Adipocyte (in vitro differentiated cells): ENCODE results near the gene SYNDIG1.

Experiments
- DNase-seq: peaks from one replicate; pipeline ENCODE4 v3.0.0-alpha.2; 2015; ENCODE audit warnings: low read depth
- H3K27me3 ChIP-seq: replicated peaks from 2 replicates; pipeline ENCODE4 v1.7.0; 2013; ENCODE audit warnings: mild to moderate bottlenecking, low read length, moderate library complexity; ENCODE audit not compliant: control insufficient read depth, insufficient read depth
- H3K36me3 ChIP-seq: 2 replicates; pipeline ENCODE4 v1.7.0; 2013; ENCODE audit warnings: low read length, mild to moderate bottlenecking, moderate library complexity; ENCODE audit not compliant: control insufficient read depth, insufficient read depth, severe bottlenecking
- H3K4me1 ChIP-seq: 2 replicates; pipeline ENCODE4 v1.7.0; 2013; ENCODE audit warnings: mild to moderate bottlenecking, low read length, moderate library complexity; ENCODE audit not compliant: control insufficient read depth, insufficient read depth
- H3K4me3 ChIP-seq: 2 replicates; pipeline ENCODE4 v1.7.0; 2013; ENCODE audit warnings: mild to moderate bottlenecking, low read length, moderate library complexity
- H3K9ac ChIP-seq: 2 replicates; pipeline ENCODE4 v1.7.0; 2013; ENCODE audit warnings: mild to moderate bottlenecking, low read length, moderate library complexity
- H3K9me3 ChIP-seq: 2 replicates; pipeline ENCODE4 v1.7.0; 2013; ENCODE audit warnings: mild to moderate bottlenecking, low read length, moderate library complexity; ENCODE audit not compliant: control insufficient read depth

SYNDIG1 gene

GRCh38 chr20:24589815-24590177 is 120.4 kb downstream of the SYNDIG1 start:
- no peak overlapping the region for H3K9ac ChIP-seq
- H3K4me3 ChIP-seq: no peak overlapping the region
- no peaks in the 10 kb centered on the region for H3K36me3 ChIP-seq
- peaks cover 5% of the 10 kb centered on the region for H3K27me3 ChIP-seq
- peaks cover 8% of the 10 kb centered on the region for H3K4me1 ChIP-seq
- peaks cover 5% of the 10 kb centered on the region for H3K9me3 ChIP-seq
- no peak for DNase-seq

GRCh38 chr20:24590178-24590982 is 121.0 kb downstream of the SYNDIG1 start:
- Histone ChIP-seq H3K4me1 (peaks cover 2% of the 10 kb centered on the region), H3K9me3 (peaks cover 5% of the 10 kb centered on the region), H3K36me3 (no peaks in the 10 kb centered on the region), H3K4me3 (no peak overlapping the region), H3K27me3 (peaks cover 5% of the 10 kb centered on the region), H3K9ac (no peak overlapping the region)
- no peak for DNase-seq

GRCh38 chr20:24597051-24597450 is 127.6 kb downstream of the SYNDIG1 start:
- Histone ChIP-seq H3K27me3 (no peaks in the 10 kb centered on the region), H3K4me3 (no peak overlapping the region), H3K36me3 (no peaks in the 10 kb centered on the region), H3K9me3 (peaks cover 29% of the 10 kb centered on the region), H3K9ac (no peak overlapping the region), H3K4me1 (no peaks in the 10 kb centered on the region)
- no peak for DNase-seq

- peaks cover 2% of the 10 kb centered on the region for H3K36me3 ChIP-seq
- H3K27me3 ChIP-seq: no peaks in the 10 kb centered on the region
- peaks cover 29% of the 10 kb centered on the region for H3K9me3 ChIP-seq
- H3K9ac ChIP-seq: no peak overlapping the region
- DNase-seq: no peak
- no peaks in the 10 kb centered on the region for H3K4me1 ChIP-seq
- no peak overlapping the region for H3K4me3 ChIP-seq
These were observed 128.9 kb downstream of the SYNDIG1 start for GRCh38 chr20:24598346-24598745.

GRCh38 chr20:24598996-24599395 is 129.6 kb downstream of the SYNDIG1 start:
- peaks cover 29% of the 10 kb centered on the region for H3K9me3 ChIP-seq
- peaks cover 7% of the 10 kb centered on the region for H3K36me3 ChIP-seq
- H3K27me3 ChIP-seq: no peaks in the 10 kb centered on the region
- H3K4me3 ChIP-seq: no peak overlapping the region
- no peak for DNase-seq
- no peak overlapping the region for H3K9ac ChIP-seq
- no peaks in the 10 kb centered on the region for H3K4me1 ChIP-seq

GRCh38 chr20:24600012-24600411 is 130.6 kb downstream of the SYNDIG1 start:
- peaks cover 24% of the 10 kb centered on the region for H3K9me3 ChIP-seq
- no peak for DNase-seq
- H3K27me3 ChIP-seq: no peaks in the 10 kb centered on the region
- no peak overlapping the region for H3K4me3 ChIP-seq
- peaks cover 7% of the 10 kb centered on the region for H3K36me3 ChIP-seq
- H3K4me1 ChIP-seq: no peaks in the 10 kb centered on the region
- no peak overlapping the region for H3K9ac ChIP-seq

GRCh38 chr20:24603454-24603853 is 134.0 kb downstream of the SYNDIG1 start:
- H3K9me3 ChIP-seq: peaks cover 24% of the 10 kb centered on the region
- H3K27me3 ChIP-seq: no peaks in the 10 kb centered on the region
- no peak for DNase-seq
- no peaks in the 10 kb centered on the region for H3K4me1 ChIP-seq
- H3K9ac ChIP-seq: no peak overlapping the region
- no peak overlapping the region for H3K4me3 ChIP-seq
- H3K36me3 ChIP-seq: peaks cover 7% of the 10 kb centered on the region

- DNase-seq: no peak
- H3K36me3 ChIP-seq: peaks cover 7% of the 10 kb centered on the region
- no peaks in the 10 kb centered on the region for H3K27me3 ChIP-seq
- H3K9me3 ChIP-seq: peaks cover 14% of the 10 kb centered on the region
- peaks cover 10% of the 10 kb centered on the region for H3K4me1 ChIP-seq
- no peak overlapping the region for H3K9ac ChIP-seq
- H3K4me3 ChIP-seq: no peak overlapping the region
These were observed 135.7 kb downstream of the SYNDIG1 start for GRCh38 chr20:24604966-24605665.

- H3K4me1 ChIP-seq: peaks cover 10% of the 10 kb centered on the region
- H3K27me3 ChIP-seq: no peaks in the 10 kb centered on the region
- peaks cover 7% of the 10 kb centered on the region for H3K9me3 ChIP-seq
- H3K36me3 ChIP-seq: peaks cover 7% of the 10 kb centered on the region
- no peak for DNase-seq
- H3K4me3 ChIP-seq: no peak overlapping the region
- no peak overlapping the region for H3K9ac ChIP-seq
These were observed 136.6 kb downstream of the SYNDIG1 start for GRCh38 chr20:24605937-24606455.

GRCh38 chr20:24607402-24607801 is 138.0 kb downstream of the SYNDIG1 start:
- Histone ChIP-seq H3K4me3 (no peak overlapping the region), H3K4me1 (peaks cover 10% of the 10 kb centered on the region), H3K9me3 (no peaks in the 10 kb centered on the region), H3K9ac (no peak overlapping the region), H3K36me3 (peaks cover 7% of the 10 kb centered on the region), H3K27me3 (no peaks in the 10 kb centered on the region)
- no peak for DNase-seq

GRCh38 chr20:24608926-24609667 is 139.7 kb downstream of the SYNDIG1 start:
- no peaks in the 10 kb centered on the region for H3K27me3 ChIP-seq
- DNase-seq: peak; percentile 61
- H3K4me3 ChIP-seq: no peak overlapping the region
- no peaks in the 10 kb centered on the region for H3K36me3 ChIP-seq
- peaks cover 10% of the 10 kb centered on the region for H3K4me1 ChIP-seq
- H3K9ac ChIP-seq: no peak overlapping the region
- no peaks in the 10 kb centered on the region for H3K9me3 ChIP-seq
